Coronary artery (tissue), 2 donors: Measurements from ENCODE around the gene FAM13A.

Experiments
- DNase-seq: peaks from one replicate; pipeline ENCODE4 v3.0.0-alpha.2; 2017; ENCODE audit warnings: low spot score
- H3K27ac ChIP-seq, 2 donors: fragments of 200-600 bp; sonication (generic); one replicate each; pipeline ENCODE4 v1.5.1; 2016 to 2019
- H3K4me3 ChIP-seq: fragments of 200-600 bp; sonication (generic); 2 replicates; pipeline ENCODE4 v1.5.1; 2016; ENCODE audit warnings: mild to moderate bottlenecking, moderate library complexity
- CTCF ChIP-seq: fragments of 200-600 bp; sonication (generic); IDR thresholded peaks from one replicate; pipeline ENCODE4 v1.5.1; 2019; ENCODE audit warnings: antibody characterized with exemption

Gene FAM13A

GRCh38 chr4:88821522-88821921 is 235.5 kb downstream of the FAM13A start:
- DNase-seq, result no peak
- peak overlapping the region; percentile 76 for H3K4me3 ChIP-seq
- peak overlapping the region; percentile 68 to 89 for H3K27ac ChIP-seq
- TF ChIP-seq CTCF, result no peak

GRCh38 chr4:88820698-88821415 is 236.1 kb downstream of the FAM13A start:
- TF ChIP-seq CTCF, result no peak
- H3K4me3 ChIP-seq, result peak overlapping the region; percentile 76
- H3K27ac ChIP-seq, result peak overlapping the region; percentile 68 to 89
- DNase-seq, result no peak

- no peak for DNase-seq
- Histone ChIP-seq H3K27ac (peak overlapping the region; percentile 68 to 89), H3K4me3 (peak overlapping the region; percentile 76)
- TF ChIP-seq CTCF, result no peak
These were observed 236.9 kb downstream of the FAM13A start for GRCh38 chr4:88819818-88820697.

GRCh38 chr4:88818631-88819470 is 238.1 kb downstream of the FAM13A start:
- TF ChIP-seq CTCF, result peak; percentile 27
- Histone ChIP-seq H3K27ac (peak overlapping the region; percentile 60 to 62), H3K4me3 (no peak overlapping the region)
- no peak for DNase-seq

- DNase-seq, result no peak
- no peak overlapping the region for H3K4me3 ChIP-seq
- no peak overlapping the region for H3K27ac ChIP-seq
- no peak for TF ChIP-seq CTCF
These were observed 239.2 kb downstream of the FAM13A start for GRCh38 chr4:88817740-88818139.

GRCh38 chr4:88816360-88816759 is 240.6 kb downstream of the FAM13A start:
- no peak overlapping the region for H3K4me3 ChIP-seq
- H3K27ac ChIP-seq, result no peak overlapping the region
- no peak for TF ChIP-seq CTCF
- DNase-seq, result no peak
